PFSK-1 (cell line): Measurements from ENCODE around the gene CDX1.

Experiments used
- POLR2AphosphoS5 ChIP-seq: IDR thresholded peaks from 2 replicates; pipeline ENCODE4 v1.6.1; 2012; ENCODE audit warnings: low read depth, mild to moderate bottlenecking, control low read depth, low read length, moderate library complexity
- TAF1 ChIP-seq: IDR thresholded peaks from 2 replicates; pipeline ENCODE4 v1.6.1; 2012; ENCODE audit warnings: low read length, control low read depth, borderline replicate concordance; ENCODE audit not compliant: insufficient read depth
- TF ChIP-seq, protein P1 (sequence below), 2 experiments: IDR thresholded peaks; 2 replicates each; pipeline versions ENCODE4 v1.6.1 to v1.8.0; 2011 to 2012; ENCODE audit warnings: low read depth in 2 of 2, low read length in 2 of 2, control low read depth in 1 of 2, inconsistent platforms in 1 of 2, mild to moderate bottlenecking in 1 of 2, moderate library complexity in 1 of 2; ENCODE audit not compliant: insufficient read depth in 1 of 2

DNA sequence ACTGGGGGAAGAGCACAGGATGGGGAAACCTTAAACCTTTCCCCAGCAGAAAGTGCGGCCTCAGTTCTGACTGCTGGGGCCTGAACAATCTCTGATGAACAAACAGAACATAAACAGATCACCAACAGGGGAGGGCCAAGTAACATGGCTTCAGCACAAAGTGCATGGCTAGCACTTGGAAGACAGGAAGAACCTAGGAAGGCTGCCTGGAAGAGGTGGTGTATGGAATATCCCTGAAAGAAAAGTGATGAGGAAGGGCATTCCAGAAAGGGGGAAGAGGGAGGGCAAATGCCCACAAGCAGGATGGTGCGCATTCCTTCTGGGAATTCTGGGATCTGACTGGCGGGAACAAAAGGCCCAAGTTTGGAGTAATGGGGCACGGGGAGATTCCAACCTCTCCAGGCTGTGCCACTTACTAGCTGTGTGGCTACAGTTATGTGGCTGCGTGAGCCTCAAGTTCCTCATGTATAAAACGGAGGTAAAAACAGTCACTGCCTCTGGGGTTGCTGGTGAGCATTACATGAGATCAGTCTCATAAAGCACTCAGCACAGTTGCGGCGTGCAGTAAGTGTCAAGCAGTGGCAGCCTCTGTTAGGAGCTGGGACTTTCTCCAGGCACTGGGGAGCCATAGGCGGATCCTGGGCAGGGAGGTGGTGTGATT is 12.5 kb upstream of the CDX1 start:
- TF ChIP-seq POLR2AphosphoS5, result no peak
- TF ChIP-seq TAF1, result no peak
- TF ChIP-seq, protein P1, sequence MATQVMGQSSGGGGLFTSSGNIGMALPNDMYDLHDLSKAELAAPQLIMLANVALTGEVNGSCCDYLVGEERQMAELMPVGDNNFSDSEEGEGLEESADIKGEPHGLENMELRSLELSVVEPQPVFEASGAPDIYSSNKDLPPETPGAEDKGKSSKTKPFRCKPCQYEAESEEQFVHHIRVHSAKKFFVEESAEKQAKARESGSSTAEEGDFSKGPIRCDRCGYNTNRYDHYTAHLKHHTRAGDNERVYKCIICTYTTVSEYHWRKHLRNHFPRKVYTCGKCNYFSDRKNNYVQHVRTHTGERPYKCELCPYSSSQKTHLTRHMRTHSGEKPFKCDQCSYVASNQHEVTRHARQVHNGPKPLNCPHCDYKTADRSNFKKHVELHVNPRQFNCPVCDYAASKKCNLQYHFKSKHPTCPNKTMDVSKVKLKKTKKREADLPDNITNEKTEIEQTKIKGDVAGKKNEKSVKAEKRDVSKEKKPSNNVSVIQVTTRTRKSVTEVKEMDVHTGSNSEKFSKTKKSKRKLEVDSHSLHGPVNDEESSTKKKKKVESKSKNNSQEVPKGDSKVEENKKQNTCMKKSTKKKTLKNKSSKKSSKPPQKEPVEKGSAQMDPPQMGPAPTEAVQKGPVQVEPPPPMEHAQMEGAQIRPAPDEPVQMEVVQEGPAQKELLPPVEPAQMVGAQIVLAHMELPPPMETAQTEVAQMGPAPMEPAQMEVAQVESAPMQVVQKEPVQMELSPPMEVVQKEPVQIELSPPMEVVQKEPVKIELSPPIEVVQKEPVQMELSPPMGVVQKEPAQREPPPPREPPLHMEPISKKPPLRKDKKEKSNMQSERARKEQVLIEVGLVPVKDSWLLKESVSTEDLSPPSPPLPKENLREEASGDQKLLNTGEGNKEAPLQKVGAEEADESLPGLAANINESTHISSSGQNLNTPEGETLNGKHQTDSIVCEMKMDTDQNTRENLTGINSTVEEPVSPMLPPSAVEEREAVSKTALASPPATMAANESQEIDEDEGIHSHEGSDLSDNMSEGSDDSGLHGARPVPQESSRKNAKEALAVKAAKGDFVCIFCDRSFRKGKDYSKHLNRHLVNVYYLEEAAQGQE (IDR thresholded peaks at IDR 0.05; ENCODE audit: insufficient read depth in 1 of 2, low read depth in 2 of 2, low read length in 2 of 2), result no peak
